Endothelial cell of umbilical vein (primary cell): Measurements from ENCODE around the gene EXOC3L1.
A peak's percentile ranks its signal among the peaks of the same experiment; 100 is the strongest.

ENCODE experiments used
- EZH2 ChIP-seq: IDR thresholded peaks from 2 replicates; pipeline ENCODE4 v1.6.1; 2012; ENCODE audit warnings: borderline replicate concordance, low read depth, mild to moderate bottlenecking, moderate library complexity, low read length, inconsistent platforms; ENCODE audit not compliant: severe bottlenecking
- POLR2AphosphoS5 ChIP-seq: IDR thresholded peaks from 2 replicates; pipeline ENCODE4 v1.6.1; 2012; ENCODE audit warnings: low read depth, mild to moderate bottlenecking, control low read depth, low read length, moderate library complexity; ENCODE audit not compliant: insufficient read depth
- TF ChIP-seq, protein P1 (sequence below), 2 donors: IDR thresholded peaks; 1 replicate in 1 of 2; 2 replicates in 1 of 2; pipeline ENCODE4 v1.5.1; 2011; ENCODE audit warnings: low read length in 2 of 2, mild to moderate bottlenecking in 2 of 2, moderate library complexity in 2 of 2, control low read depth in 1 of 2, inconsistent platforms in 1 of 2, low read depth in 1 of 2; ENCODE audit not compliant: insufficient read depth in 1 of 2; ENCODE audit errors: extremely low read depth in 1 of 2

GRCh38 chr16:67170168-67170948 is 19.6 kb downstream of the EXOC3L1 start, which contains the start of gene NOL3:
- peak; percentile 47 for TF ChIP-seq POLR2AphosphoS5
- TF ChIP-seq EZH2 = no peak
- TF ChIP-seq, protein P1, sequence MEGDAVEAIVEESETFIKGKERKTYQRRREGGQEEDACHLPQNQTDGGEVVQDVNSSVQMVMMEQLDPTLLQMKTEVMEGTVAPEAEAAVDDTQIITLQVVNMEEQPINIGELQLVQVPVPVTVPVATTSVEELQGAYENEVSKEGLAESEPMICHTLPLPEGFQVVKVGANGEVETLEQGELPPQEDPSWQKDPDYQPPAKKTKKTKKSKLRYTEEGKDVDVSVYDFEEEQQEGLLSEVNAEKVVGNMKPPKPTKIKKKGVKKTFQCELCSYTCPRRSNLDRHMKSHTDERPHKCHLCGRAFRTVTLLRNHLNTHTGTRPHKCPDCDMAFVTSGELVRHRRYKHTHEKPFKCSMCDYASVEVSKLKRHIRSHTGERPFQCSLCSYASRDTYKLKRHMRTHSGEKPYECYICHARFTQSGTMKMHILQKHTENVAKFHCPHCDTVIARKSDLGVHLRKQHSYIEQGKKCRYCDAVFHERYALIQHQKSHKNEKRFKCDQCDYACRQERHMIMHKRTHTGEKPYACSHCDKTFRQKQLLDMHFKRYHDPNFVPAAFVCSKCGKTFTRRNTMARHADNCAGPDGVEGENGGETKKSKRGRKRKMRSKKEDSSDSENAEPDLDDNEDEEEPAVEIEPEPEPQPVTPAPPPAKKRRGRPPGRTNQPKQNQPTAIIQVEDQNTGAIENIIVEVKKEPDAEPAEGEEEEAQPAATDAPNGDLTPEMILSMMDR (IDR thresholded peaks at IDR 0.05; ENCODE audit: extremely low read depth in 1 of 2, insufficient read depth in 1 of 2, low read depth in 1 of 2, low read length in 2 of 2) = peak in 1 of 2 donors; percentile 6
